ENCODE results near the gene LBP. TPM values are rescaled to one million over a fixed set of nuclear protein-coding genes. Genes with fewer than 3 reads are reported as not detected.

The LBP gene
- total and polyA plus RNA-seq, 2 of the 13 experiments (the other 11 are each of a cell fraction or from before 2014, with no cell fraction given), result 0.07 to 0.20 TPM

- TF ChIP-seq FLYWCH1 (CRISPR knock-in tag; IDR thresholded peaks at IDR 0.05) (no peak), CHD4 (IDR thresholded peaks at IDR 0.05; ENCODE audit: borderline replicate concordance, low read length) (no peak), CBX5 (CRISPR knock-in tag; IDR thresholded peaks at IDR 0.05; ENCODE audit: borderline replicate concordance) (no peak), NFKBIZ (CRISPR knock-in tag; IDR thresholded peaks at IDR 0.05) (no peak), GRHL1 (CRISPR knock-in tag; conservative IDR thresholded peaks at IDR 0.05) (no peak), ZNF619 (CRISPR knock-in tag; IDR thresholded peaks at IDR 0.05) (no peak), GABPA (IDR thresholded peaks at IDR 0.05; ENCODE audit: low read depth, low read length) (no peak), GABPA (CRISPR knock-in tag; IDR thresholded peaks at IDR 0.05; ENCODE audit: low read depth) (no peak), ZNF510 (CRISPR knock-in tag; IDR thresholded peaks at IDR 0.05; ENCODE audit: low read depth) (no peak), TRAFD1 (CRISPR knock-in tag; IDR thresholded peaks at IDR 0.05; ENCODE audit: borderline replicate concordance) (no peak), PHF20 (CRISPR knock-in tag; IDR thresholded peaks at IDR 0.05) (no peak), TCF12 (IDR thresholded peaks at IDR 0.05) (no peak), TCF12 (CRISPR knock-in tag; IDR thresholded peaks at IDR 0.05) (no peak), FOSL2 (CRISPR knock-in tag; IDR thresholded peaks at IDR 0.05) (peak; percentile 34; the same call in 1 of the 2 replicates), ARID4A (CRISPR knock-in tag; IDR thresholded peaks at IDR 0.05; ENCODE audit: borderline replicate concordance) (no peak), MTA1 (CRISPR knock-in tag; IDR thresholded peaks at IDR 0.05; ENCODE audit: borderline replicate concordance) (no peak), FOSL1 (CRISPR knock-in tag; IDR thresholded peaks at IDR 0.05; ENCODE audit: borderline replicate concordance) (no peak), ARNT (IDR thresholded peaks at IDR 0.05) (no peak)
Measured at GRCh38 chr20:38330638-38331037, 15.6 kb upstream of the LBP start (continued).
